HepG2 (cell line): ENCODE results near the gene ZNRD2. TPM values are rescaled to one million over a fixed set of nuclear protein-coding genes. Genes with fewer than 3 reads are reported as not detected.

Source experiments
- ATF1 ChIP-seq: IDR thresholded peaks from 2 replicates; pipeline ENCODE4 v1.6.1; 2016; ENCODE audit warnings: mild to moderate bottlenecking, control low read depth
- MAFK ChIP-seq, 2 experiments: IDR thresholded peaks in 1 of 2; conservative IDR thresholded peaks in 1 of 2; 2 replicates each; pipeline ENCODE4 v1.6.1; 2011; ENCODE audit warnings: improper control_type of control experiment in 2 of 2, low read length in 2 of 2
- NR2F6 ChIP-seq, 2 experiments: IDR thresholded peaks; 2 replicates each; pipeline ENCODE4 v1.6.1; 2016; ENCODE audit warnings: antibody characterized with exemption in 1 of 2, mild to moderate bottlenecking in 1 of 2
- PHF20 ChIP-seq: sonication (generic); formaldehyde crosslinking; IDR thresholded peaks from 2 replicates; pipeline ENCODE4 v1.5.0; 2020; ENCODE audit warnings: mild to moderate bottlenecking, missing genetic modification reagents
- REPIN1 ChIP-seq: sonication (generic); formaldehyde crosslinking; IDR thresholded peaks from 2 replicates; pipeline ENCODE4 v1.8.0; 2022; ENCODE audit warnings: missing genetic modification reagents, low read depth, mild to moderate bottlenecking, borderline replicate concordance
- SAP130 ChIP-seq: IDR thresholded peaks from 2 replicates; pipeline ENCODE4 v1.6.1; 2016; ENCODE audit warnings: low read depth
- TEAD3 ChIP-seq: optimal IDR thresholded peaks from 2 replicates; pipeline ENCODE3; 2016; ENCODE audit warnings: borderline replicate concordance
- ZMYM4 ChIP-seq: sonication (generic); formaldehyde crosslinking; IDR thresholded peaks from 2 replicates; pipeline ENCODE4 v1.8.1; 2023; ENCODE audit warnings: mild to moderate bottlenecking, missing genetic modification reagents
- ZNF350 ChIP-seq: sonication (generic); formaldehyde crosslinking; IDR thresholded peaks from 2 replicates; pipeline ENCODE4 v1.4.0; 2020; ENCODE audit warnings: mild to moderate bottlenecking, low read depth, missing genetic modification reagents, borderline replicate concordance
- ZNF496 ChIP-seq: sonication (generic); formaldehyde crosslinking; IDR thresholded peaks from 2 replicates; pipeline ENCODE4 v1.8.1; 2023; ENCODE audit warnings: mild to moderate bottlenecking, moderate library complexity, missing genetic modification reagents; ENCODE audit not compliant: insufficient replicate concordance
- ZNF552 ChIP-seq: sonication (generic); formaldehyde crosslinking; IDR thresholded peaks from 2 replicates; pipeline ENCODE4 v1.9.0; 2022; ENCODE audit warnings: missing genetic modification reagents, mild to moderate bottlenecking, borderline replicate concordance
- ZNF614 ChIP-seq: IDR thresholded peaks from 2 replicates; pipeline ENCODE4 v1.6.1; 2018; ENCODE audit warnings: missing biosample characterization, missing genetic modification reagents, inconsistent platforms, borderline replicate concordance
- ZNF773 ChIP-seq: sonication (generic); formaldehyde crosslinking; IDR thresholded peaks from 2 replicates; pipeline ENCODE4 v1.4.0; 2020; ENCODE audit warnings: missing genetic modification reagents, borderline replicate concordance
- polyA plus RNA-seq, 8 experiments: library from polyadenylated mRNA; depleted of rRNA in 3 of 8; stranded (reverse) in 7 of 8; unstranded in 1 of 8; fragments of >200 nt; fragmentation: Illumina TruSeq in 4 of 8; extraction: Trizol in 4 of 8; gene quantifications; 2 replicates each; pipeline versions ENCODE4 v1.2.1 to v1.2.3, GENCODE V29; 2011 to 2016; ENCODE audit warnings: low read depth in 4 of 8, missing spikeins in 1 of 8, mixed read lengths in 1 of 8; ENCODE audit not compliant: insufficient read depth in 1 of 8
- total RNA-seq, 5 experiments: library from RNA; depleted of rRNA; stranded (reverse); fragments of >200 nt; fragmentation: Illumina TruSeq; extraction: Trizol; gene quantifications; 2 replicates each; pipeline ENCODE4 v1.2.3, GENCODE V29; 2016; ENCODE audit warnings: low read depth in 1 of 5
- TF ChIP-seq, protein P1 (sequence below): sonication (generic); formaldehyde crosslinking; IDR thresholded peaks from 2 replicates; pipeline ENCODE4 v1.4.0; 2020; ENCODE audit warnings: low read depth, missing genetic modification reagents
- TF ChIP-seq, protein P2 (sequence below): sonication (generic); formaldehyde crosslinking; IDR thresholded peaks from 2 replicates; pipeline ENCODE4 v1.5.1; 2020; ENCODE audit warnings: mild to moderate bottlenecking, missing genetic modification reagents, borderline replicate concordance
- TF ChIP-seq, protein P3 (sequence below): sonication (generic); formaldehyde crosslinking; IDR thresholded peaks from 2 replicates; pipeline ENCODE4 v1.4.0; 2020; ENCODE audit warnings: missing genetic modification reagents, borderline replicate concordance

Gene ZNRD2
- total and polyA plus RNA-seq, 2 of the 13 experiments (the other 11 are each of a cell fraction or from before 2014, with no cell fraction given), result 29.2 to 34.0 TPM

DNA sequence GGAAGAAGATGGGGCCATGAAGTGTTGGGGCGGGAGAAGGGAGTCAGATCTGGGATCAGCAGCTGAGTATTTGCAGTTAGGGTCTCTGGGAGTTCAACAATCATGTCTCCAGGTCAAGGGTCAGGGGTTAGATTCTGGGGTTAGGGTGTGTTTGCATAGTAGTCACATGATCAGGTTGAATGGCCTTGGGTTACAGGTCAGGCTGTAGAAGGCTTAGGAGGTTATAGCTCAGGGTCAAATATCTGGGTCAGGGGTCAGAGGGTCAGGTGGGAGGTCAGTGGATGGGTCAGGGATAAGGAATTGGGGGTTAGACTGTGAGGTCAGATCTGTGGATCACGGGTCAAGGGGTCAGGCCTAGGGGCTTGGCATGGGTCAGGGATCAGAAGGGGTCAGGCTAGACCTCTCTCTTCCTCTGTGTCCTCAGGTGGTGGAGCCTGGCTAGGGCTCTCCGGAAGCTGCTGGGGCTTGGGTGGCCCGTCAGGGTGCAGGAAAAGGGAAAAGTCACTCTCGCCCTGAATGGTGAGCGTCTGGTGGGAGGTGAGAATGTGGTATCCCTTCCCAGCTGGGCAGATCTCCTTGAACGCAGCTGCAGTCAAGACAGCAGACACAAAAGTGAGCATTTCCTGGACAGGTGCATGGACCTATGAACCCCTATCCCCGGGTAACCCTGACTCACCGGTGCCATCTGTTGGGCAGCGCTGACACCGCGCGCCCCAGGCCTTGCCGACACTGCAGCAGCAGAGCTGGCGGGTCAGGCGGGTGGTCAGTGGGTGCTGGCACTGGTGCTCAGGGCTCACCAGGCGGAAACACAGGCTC, 18.5 kb upstream of the ZNRD2 start (continued):
- TF ChIP-seq PHF20 (CRISPR knock-in tag) (no peak; the same call in 1 of the 2 replicates), ZMYM4 (CRISPR knock-in tag) (no peak), REPIN1 (CRISPR knock-in tag) (0 out of 2 replicates have a peak, but pooled peaks have one; percentile 64), ZNF350 (no peak; the same call in 1 of the 2 replicates), NR2F6 (IDR thresholded peaks at IDR 0.05) (peak; percentile 100), NR2F6 (CRISPR knock-in tag; IDR thresholded peaks at IDR 0.05) (peak; percentile 95), TEAD3 (CRISPR knock-in tag) (peak; percentile 55), SAP130 (peak; percentile 63), ZNF773 (no peak), ZNF614 (no peak), ATF1 (no peak), ZNF552 (no peak), ZNF496 (CRISPR knock-in tag) (no peak), MAFK (conservative IDR thresholded peaks at IDR 0.05 in 1 of 2, IDR thresholded peaks at IDR 0.05 in 1 of 2; ENCODE audit: low read length in 2 of 2) (0 out of 4 replicates have a peak, but pooled peaks of 1 of the 2 experiments have one; percentile 5)
- TF ChIP-seq, protein P1, sequence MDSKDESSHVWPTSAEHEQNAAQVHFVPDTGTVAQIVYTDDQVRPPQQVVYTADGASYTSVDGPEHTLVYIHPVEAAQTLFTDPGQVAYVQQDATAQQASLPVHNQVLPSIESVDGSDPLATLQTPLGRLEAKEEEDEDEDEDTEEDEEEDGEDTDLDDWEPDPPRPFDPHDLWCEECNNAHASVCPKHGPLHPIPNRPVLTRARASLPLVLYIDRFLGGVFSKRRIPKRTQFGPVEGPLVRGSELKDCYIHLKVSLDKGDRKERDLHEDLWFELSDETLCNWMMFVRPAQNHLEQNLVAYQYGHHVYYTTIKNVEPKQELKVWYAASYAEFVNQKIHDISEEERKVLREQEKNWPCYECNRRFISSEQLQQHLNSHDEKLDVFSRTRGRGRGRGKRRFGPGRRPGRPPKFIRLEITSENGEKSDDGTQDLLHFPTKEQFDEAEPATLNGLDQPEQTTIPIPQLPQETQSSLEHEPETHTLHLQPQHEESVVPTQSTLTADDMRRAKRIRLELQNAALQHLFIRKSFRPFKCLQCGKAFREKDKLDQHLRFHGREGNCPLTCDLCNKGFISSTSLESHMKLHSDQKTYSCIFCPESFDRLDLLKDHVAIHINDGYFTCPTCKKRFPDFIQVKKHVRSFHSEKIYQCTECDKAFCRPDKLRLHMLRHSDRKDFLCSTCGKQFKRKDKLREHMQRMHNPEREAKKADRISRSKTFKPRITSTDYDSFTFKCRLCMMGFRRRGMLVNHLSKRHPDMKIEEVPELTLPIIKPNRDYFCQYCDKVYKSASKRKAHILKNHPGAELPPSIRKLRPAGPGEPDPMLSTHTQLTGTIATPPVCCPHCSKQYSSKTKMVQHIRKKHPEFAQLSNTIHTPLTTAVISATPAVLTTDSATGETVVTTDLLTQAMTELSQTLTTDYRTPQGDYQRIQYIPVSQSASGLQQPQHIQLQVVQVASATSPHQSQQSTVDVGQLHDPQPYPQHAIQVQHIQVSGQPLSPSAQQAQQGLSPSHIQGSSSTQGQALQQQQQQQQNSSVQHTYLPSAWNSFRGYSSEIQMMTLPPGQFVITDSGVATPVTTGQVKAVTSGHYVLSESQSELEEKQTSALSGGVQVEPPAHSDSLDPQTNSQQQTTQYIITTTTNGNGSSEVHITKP (CRISPR knock-in tag), result no peak
- TF ChIP-seq, protein P2, sequence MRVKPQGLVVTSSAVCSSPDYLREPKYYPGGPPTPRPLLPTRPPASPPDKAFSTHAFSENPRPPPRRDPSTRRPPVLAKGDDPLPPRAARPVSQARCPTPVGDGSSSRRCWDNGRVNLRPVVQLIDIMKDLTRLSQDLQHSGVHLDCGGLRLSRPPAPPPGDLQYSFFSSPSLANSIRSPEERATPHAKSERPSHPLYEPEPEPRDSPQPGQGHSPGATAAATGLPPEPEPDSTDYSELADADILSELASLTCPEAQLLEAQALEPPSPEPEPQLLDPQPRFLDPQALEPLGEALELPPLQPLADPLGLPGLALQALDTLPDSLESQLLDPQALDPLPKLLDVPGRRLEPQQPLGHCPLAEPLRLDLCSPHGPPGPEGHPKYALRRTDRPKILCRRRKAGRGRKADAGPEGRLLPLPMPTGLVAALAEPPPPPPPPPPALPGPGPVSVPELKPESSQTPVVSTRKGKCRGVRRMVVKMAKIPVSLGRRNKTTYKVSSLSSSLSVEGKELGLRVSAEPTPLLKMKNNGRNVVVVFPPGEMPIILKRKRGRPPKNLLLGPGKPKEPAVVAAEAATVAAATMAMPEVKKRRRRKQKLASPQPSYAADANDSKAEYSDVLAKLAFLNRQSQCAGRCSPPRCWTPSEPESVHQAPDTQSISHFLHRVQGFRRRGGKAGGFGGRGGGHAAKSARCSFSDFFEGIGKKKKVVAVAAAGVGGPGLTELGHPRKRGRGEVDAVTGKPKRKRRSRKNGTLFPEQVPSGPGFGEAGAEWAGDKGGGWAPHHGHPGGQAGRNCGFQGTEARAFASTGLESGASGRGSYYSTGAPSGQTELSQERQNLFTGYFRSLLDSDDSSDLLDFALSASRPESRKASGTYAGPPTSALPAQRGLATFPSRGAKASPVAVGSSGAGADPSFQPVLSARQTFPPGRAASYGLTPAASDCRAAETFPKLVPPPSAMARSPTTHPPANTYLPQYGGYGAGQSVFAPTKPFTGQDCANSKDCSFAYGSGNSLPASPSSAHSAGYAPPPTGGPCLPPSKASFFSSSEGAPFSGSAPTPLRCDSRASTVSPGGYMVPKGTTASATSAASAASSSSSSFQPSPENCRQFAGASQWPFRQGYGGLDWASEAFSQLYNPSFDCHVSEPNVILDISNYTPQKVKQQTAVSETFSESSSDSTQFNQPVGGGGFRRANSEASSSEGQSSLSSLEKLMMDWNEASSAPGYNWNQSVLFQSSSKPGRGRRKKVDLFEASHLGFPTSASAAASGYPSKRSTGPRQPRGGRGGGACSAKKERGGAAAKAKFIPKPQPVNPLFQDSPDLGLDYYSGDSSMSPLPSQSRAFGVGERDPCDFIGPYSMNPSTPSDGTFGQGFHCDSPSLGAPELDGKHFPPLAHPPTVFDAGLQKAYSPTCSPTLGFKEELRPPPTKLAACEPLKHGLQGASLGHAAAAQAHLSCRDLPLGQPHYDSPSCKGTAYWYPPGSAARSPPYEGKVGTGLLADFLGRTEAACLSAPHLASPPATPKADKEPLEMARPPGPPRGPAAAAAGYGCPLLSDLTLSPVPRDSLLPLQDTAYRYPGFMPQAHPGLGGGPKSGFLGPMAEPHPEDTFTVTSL, result peak; percentile 45; the same call in 1 of the 2 replicates
- TF ChIP-seq, protein P3, sequence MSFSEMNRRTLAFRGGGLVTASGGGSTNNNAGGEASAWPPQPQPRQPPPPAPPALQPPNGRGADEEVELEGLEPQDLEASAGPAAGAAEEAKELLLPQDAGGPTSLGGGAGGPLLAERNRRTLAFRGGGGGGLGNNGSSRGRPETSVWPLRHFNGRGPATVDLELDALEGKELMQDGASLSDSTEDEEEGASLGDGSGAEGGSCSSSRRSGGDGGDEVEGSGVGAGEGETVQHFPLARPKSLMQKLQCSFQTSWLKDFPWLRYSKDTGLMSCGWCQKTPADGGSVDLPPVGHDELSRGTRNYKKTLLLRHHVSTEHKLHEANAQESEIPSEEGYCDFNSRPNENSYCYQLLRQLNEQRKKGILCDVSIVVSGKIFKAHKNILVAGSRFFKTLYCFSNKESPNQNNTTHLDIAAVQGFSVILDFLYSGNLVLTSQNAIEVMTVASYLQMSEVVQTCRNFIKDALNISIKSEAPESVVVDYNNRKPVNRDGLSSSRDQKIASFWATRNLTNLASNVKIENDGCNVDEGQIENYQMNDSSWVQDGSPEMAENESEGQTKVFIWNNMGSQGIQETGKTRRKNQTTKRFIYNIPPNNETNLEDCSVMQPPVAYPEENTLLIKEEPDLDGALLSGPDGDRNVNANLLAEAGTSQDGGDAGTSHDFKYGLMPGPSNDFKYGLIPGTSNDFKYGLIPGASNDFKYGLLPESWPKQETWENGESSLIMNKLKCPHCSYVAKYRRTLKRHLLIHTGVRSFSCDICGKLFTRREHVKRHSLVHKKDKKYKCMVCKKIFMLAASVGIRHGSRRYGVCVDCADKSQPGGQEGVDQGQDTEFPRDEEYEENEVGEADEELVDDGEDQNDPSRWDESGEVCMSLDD (CRISPR knock-in tag), result peak; percentile 53; the same call in 1 of the 2 replicates
